ENCODE measurements around the gene ZBTB12. TPM values are rescaled to one million over a fixed set of nuclear protein-coding genes. Genes with fewer than 3 reads are reported as not detected.
A peak's percentile ranks its signal among the peaks of the same experiment; 100 is the strongest.

Gene ZBTB12
- 13.3 and 26.3 TPM in 2 replicates for total RNA-seq (2014; rRNA removed; shearing (Covaris generic); ENCODE audit: low replicate concordance)

GRCh38 chr6:31901953-31902643, at the start of gene ZBTB12:
Gene ZBTB12 (minus strand): TSS chr6:31902086. CDS start chr6:31901305, 781 bp downstream.
- H3K4me1 ChIP-seq (ENCODE audit: low read length) = peaks cover 35% of the 10 kb centered on the region
- no peaks in the 10 kb centered on the region for H3K9me2 ChIP-seq (replicated peaks; ENCODE audit: insufficient read depth, low read length)
- H3K4me2 ChIP-seq (ENCODE audit: low read depth, low read length, poor library complexity, severe bottlenecking) = peak within 1 kb of the TSS; percentile 86
- H3K79me2 ChIP-seq (ENCODE audit: low read length) = peaks cover 3% of the 10 kb centered on the region; the same call in 1 of the 2 replicates
- H2AFZ ChIP-seq (ENCODE audit: low read length) = peak within 1 kb of the TSS; percentile 65
- H3K36me3 ChIP-seq (ENCODE audit: insufficient read depth, low read length) = no peaks in the 10 kb centered on the region
- peak; percentile 98 for DNase-seq
- H3K9me3 ChIP-seq (ENCODE audit: low read length) = no peaks in the 10 kb centered on the region
- peak within 1 kb of the TSS; percentile 51; the same call in 1 of the 2 replicates for H3K27ac ChIP-seq (ENCODE audit: low read length)
- H3K27me3 ChIP-seq (ENCODE audit: low read length) = no peaks in the 10 kb centered on the region
- H3K9ac ChIP-seq (ENCODE audit: low read length) = peak within 1 kb of the TSS; percentile 93
- no peaks in the 10 kb centered on the region for H4K20me1 ChIP-seq (ENCODE audit: insufficient read depth, low read depth, low read length)
- H3K4me3 ChIP-seq (ENCODE audit: low read length) = peak within 1 kb of the TSS; percentile 76

GRCh38 chr6:31949926-31950548, 48.2 kb upstream of the ZBTB12 start:
- H3K4me2 ChIP-seq (ENCODE audit: low read depth, low read length, poor library complexity, severe bottlenecking) = no peak overlapping the region
- H3K4me3 ChIP-seq (ENCODE audit: low read length) = no peak overlapping the region
- no peaks in the 10 kb centered on the region for H4K20me1 ChIP-seq (ENCODE audit: insufficient read depth, low read depth, low read length)
- no peaks in the 10 kb centered on the region for H3K9me3 ChIP-seq (ENCODE audit: low read length)
- no peaks in the 10 kb centered on the region for H3K9me2 ChIP-seq (replicated peaks; ENCODE audit: insufficient read depth, low read length)
- H3K4me1 ChIP-seq (ENCODE audit: low read length) = no peaks in the 10 kb centered on the region
- H3K9ac ChIP-seq (ENCODE audit: low read length) = no peak overlapping the region
- H3K27ac ChIP-seq (ENCODE audit: low read length) = no peak overlapping the region
- H2AFZ ChIP-seq (ENCODE audit: low read length) = no peak overlapping the region
- no peaks in the 10 kb centered on the region for H3K79me2 ChIP-seq (ENCODE audit: low read length)
- 0 out of 2 replicates have a peak, but pooled peaks cover 10% of the 10 kb centered on the region for H3K36me3 ChIP-seq (ENCODE audit: insufficient read depth, low read length)
- no peak for DNase-seq
- no peaks in the 10 kb centered on the region for H3K27me3 ChIP-seq (ENCODE audit: low read length)

GRCh38 chr6:31948753-31949413, 47.0 kb upstream of the ZBTB12 start:
- no peaks in the 10 kb centered on the region for H3K27me3 ChIP-seq (ENCODE audit: low read length)
- no peak overlapping the region for H2AFZ ChIP-seq (ENCODE audit: low read length)
- H3K79me2 ChIP-seq (ENCODE audit: low read length) = no peaks in the 10 kb centered on the region
- no peak overlapping the region for H3K27ac ChIP-seq (ENCODE audit: low read length)
- no peak overlapping the region for H3K4me3 ChIP-seq (ENCODE audit: low read length)
- no peaks in the 10 kb centered on the region for H4K20me1 ChIP-seq (ENCODE audit: insufficient read depth, low read depth, low read length)
- no peaks in the 10 kb centered on the region for H3K9me3 ChIP-seq (ENCODE audit: low read length)
- H3K4me1 ChIP-seq (ENCODE audit: low read length) = no peaks in the 10 kb centered on the region
- H3K36me3 ChIP-seq (ENCODE audit: insufficient read depth, low read length) = 0 out of 2 replicates have a peak, but pooled peaks cover 10% of the 10 kb centered on the region
- peak; percentile 40 for DNase-seq
- no peak overlapping the region for H3K9ac ChIP-seq (ENCODE audit: low read length)
- no peaks in the 10 kb centered on the region for H3K9me2 ChIP-seq (replicated peaks; ENCODE audit: insufficient read depth, low read length)
- no peak overlapping the region for H3K4me2 ChIP-seq (ENCODE audit: low read depth, low read length, poor library complexity, severe bottlenecking)

- no peak for DNase-seq
- Histone ChIP-seq H3K27me3 (ENCODE audit: low read length) (no peaks in the 10 kb centered on the region), H3K9me3 (ENCODE audit: low read length) (no peaks in the 10 kb centered on the region), H3K79me2 (ENCODE audit: low read length) (no peaks in the 10 kb centered on the region), H3K27ac (ENCODE audit: low read length) (no peak overlapping the region), H3K9ac (ENCODE audit: low read length) (no peak overlapping the region), H3K36me3 (ENCODE audit: insufficient read depth, low read length) (0 out of 2 replicates have a peak, but pooled peaks cover 10% of the 10 kb centered on the region), H3K9me2 (replicated peaks; ENCODE audit: insufficient read depth, low read length) (no peaks in the 10 kb centered on the region), H4K20me1 (ENCODE audit: insufficient read depth, low read depth, low read length) (no peaks in the 10 kb centered on the region), H3K4me2 (ENCODE audit: low read depth, low read length, poor library complexity, severe bottlenecking) (no peak overlapping the region), H3K4me3 (ENCODE audit: low read length) (no peak overlapping the region), H2AFZ (ENCODE audit: low read length) (no peak overlapping the region), H3K4me1 (ENCODE audit: low read length) (no peaks in the 10 kb centered on the region)
Observed at GRCh38 chr6:31948306-31948705, 46.4 kb upstream of the ZBTB12 start.

- H3K27me3 ChIP-seq (ENCODE audit: low read length) = no peaks in the 10 kb centered on the region
- H2AFZ ChIP-seq (ENCODE audit: low read length) = no peak overlapping the region
- H3K4me1 ChIP-seq (ENCODE audit: low read length) = no peaks in the 10 kb centered on the region
- H3K36me3 ChIP-seq (ENCODE audit: insufficient read depth, low read length) = 0 out of 2 replicates have a peak, but pooled peaks cover 10% of the 10 kb centered on the region
- no peaks in the 10 kb centered on the region for H4K20me1 ChIP-seq (ENCODE audit: insufficient read depth, low read depth, low read length)
- H3K9ac ChIP-seq (ENCODE audit: low read length) = no peak overlapping the region
- peak; percentile 43 for DNase-seq
- no peak overlapping the region for H3K4me3 ChIP-seq (ENCODE audit: low read length)
- no peak overlapping the region for H3K27ac ChIP-seq (ENCODE audit: low read length)
- H3K9me2 ChIP-seq (replicated peaks; ENCODE audit: insufficient read depth, low read length) = no peaks in the 10 kb centered on the region
- no peak overlapping the region for H3K4me2 ChIP-seq (ENCODE audit: low read depth, low read length, poor library complexity, severe bottlenecking)
- H3K9me3 ChIP-seq (ENCODE audit: low read length) = no peaks in the 10 kb centered on the region
- no peaks in the 10 kb centered on the region for H3K79me2 ChIP-seq (ENCODE audit: low read length)
Observed at GRCh38 chr6:31947864-31948263, 46.0 kb upstream of the ZBTB12 start.

GRCh38 chr6:31947070-31947675, 45.3 kb upstream of the ZBTB12 start:
- Histone ChIP-seq H3K9me2 (replicated peaks; ENCODE audit: insufficient read depth, low read length) (no peaks in the 10 kb centered on the region), H3K36me3 (ENCODE audit: insufficient read depth, low read length) (0 out of 2 replicates have a peak, but pooled peaks cover 10% of the 10 kb centered on the region), H3K27me3 (ENCODE audit: low read length) (no peaks in the 10 kb centered on the region), H2AFZ (ENCODE audit: low read length) (no peak overlapping the region), H3K79me2 (ENCODE audit: low read length) (no peaks in the 10 kb centered on the region), H4K20me1 (ENCODE audit: insufficient read depth, low read depth, low read length) (no peaks in the 10 kb centered on the region), H3K4me1 (ENCODE audit: low read length) (no peaks in the 10 kb centered on the region), H3K27ac (ENCODE audit: low read length) (no peak overlapping the region), H3K9me3 (ENCODE audit: low read length) (no peaks in the 10 kb centered on the region), H3K9ac (ENCODE audit: low read length) (no peak overlapping the region), H3K4me2 (ENCODE audit: low read depth, low read length, poor library complexity, severe bottlenecking) (no peak overlapping the region), H3K4me3 (ENCODE audit: low read length) (no peak overlapping the region)
- DNase-seq = no peak

GRCh38 chr6:31946370-31946885, 44.5 kb upstream of the ZBTB12 start:
- no peak overlapping the region for H3K9ac ChIP-seq (ENCODE audit: low read length)

More at GRCh38 chr6:31946370-31946885, 44.5 kb upstream of the ZBTB12 start:
- 0 out of 2 replicates have a peak, but pooled peaks cover 3% of the 10 kb centered on the region for H3K36me3 ChIP-seq (ENCODE audit: insufficient read depth, low read length)
- no peak overlapping the region for H3K4me2 ChIP-seq (ENCODE audit: low read depth, low read length, poor library complexity, severe bottlenecking)
- no peak overlapping the region for H3K27ac ChIP-seq (ENCODE audit: low read length)
- no peaks in the 10 kb centered on the region for H3K9me3 ChIP-seq (ENCODE audit: low read length)
- no peak overlapping the region for H3K4me3 ChIP-seq (ENCODE audit: low read length)
- no peaks in the 10 kb centered on the region for H3K4me1 ChIP-seq (ENCODE audit: low read length)
- no peak for DNase-seq
- H4K20me1 ChIP-seq (ENCODE audit: insufficient read depth, low read depth, low read length) = no peaks in the 10 kb centered on the region
- no peaks in the 10 kb centered on the region for H3K79me2 ChIP-seq (ENCODE audit: low read length)
- no peak overlapping the region for H2AFZ ChIP-seq (ENCODE audit: low read length)
- no peaks in the 10 kb centered on the region for H3K27me3 ChIP-seq (ENCODE audit: low read length)
- H3K9me2 ChIP-seq (replicated peaks; ENCODE audit: insufficient read depth, low read length) = no peaks in the 10 kb centered on the region
